Stimulated activated naive CD4-positive, alpha-beta T cell treated with Interleukin-2 at 50 U/mL for 16 hours (primary cell): ENCODE results near the gene HIC1.
"Not testable (repeated sequence)": the region's sequence is repeated elsewhere in the genome, so short reads cannot be mapped to it uniquely, and the experiment has no call there.

Source experiments
- DNase-seq: peaks from one replicate; lab custom pipeline; 2025; lab: John Stamatoyannopoulos, UW

Gene HIC1, protein sequence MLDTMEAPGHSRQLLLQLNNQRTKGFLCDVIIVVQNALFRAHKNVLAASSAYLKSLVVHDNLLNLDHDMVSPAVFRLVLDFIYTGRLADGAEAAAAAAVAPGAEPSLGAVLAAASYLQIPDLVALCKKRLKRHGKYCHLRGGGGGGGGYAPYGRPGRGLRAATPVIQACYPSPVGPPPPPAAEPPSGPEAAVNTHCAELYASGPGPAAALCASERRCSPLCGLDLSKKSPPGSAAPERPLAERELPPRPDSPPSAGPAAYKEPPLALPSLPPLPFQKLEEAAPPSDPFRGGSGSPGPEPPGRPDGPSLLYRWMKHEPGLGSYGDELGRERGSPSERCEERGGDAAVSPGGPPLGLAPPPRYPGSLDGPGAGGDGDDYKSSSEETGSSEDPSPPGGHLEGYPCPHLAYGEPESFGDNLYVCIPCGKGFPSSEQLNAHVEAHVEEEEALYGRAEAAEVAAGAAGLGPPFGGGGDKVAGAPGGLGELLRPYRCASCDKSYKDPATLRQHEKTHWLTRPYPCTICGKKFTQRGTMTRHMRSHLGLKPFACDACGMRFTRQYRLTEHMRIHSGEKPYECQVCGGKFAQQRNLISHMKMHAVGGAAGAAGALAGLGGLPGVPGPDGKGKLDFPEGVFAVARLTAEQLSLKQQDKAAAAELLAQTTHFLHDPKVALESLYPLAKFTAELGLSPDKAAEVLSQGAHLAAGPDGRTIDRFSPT

GRCh38 chr17:2054512-2055291 is at the start of gene HIC1:
TSS of gene HIC1 (plus strand) at chr17:2055103. CDS start at chr17:2056691, 1,588 bp downstream.
- DNase-seq = peak; percentile 67

GRCh38 chr17:2008332-2009126 is 46.4 kb upstream of the HIC1 start:
- no peak for DNase-seq

GRCh38 chr17:2009737-2010136 is 45.2 kb upstream of the HIC1 start:
- no peak for DNase-seq

GRCh38 chr17:2011411-2012371 is 43.2 kb upstream of the HIC1 start:
- no peak for DNase-seq

DNA sequence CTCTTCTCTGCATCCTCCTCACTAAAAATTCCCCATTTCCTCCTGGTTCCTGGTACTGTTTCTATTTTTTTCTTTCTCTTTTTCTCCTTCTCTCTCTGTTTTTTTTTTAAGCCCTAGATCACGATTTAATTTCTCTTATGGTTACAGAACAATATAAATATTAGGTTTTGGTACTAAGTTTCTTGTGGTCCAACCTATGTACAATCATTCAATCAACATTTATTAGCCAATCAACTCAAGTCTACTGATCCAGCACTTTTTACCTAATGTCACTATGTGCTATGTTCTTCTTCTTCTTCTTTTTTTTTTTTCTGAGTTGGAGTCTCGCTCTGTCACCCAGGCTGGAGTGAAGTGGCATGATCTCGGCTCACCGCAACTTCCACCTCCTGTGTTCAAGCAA is 42.4 kb upstream of the HIC1 start:
- DNase-seq = no peak

DNA sequence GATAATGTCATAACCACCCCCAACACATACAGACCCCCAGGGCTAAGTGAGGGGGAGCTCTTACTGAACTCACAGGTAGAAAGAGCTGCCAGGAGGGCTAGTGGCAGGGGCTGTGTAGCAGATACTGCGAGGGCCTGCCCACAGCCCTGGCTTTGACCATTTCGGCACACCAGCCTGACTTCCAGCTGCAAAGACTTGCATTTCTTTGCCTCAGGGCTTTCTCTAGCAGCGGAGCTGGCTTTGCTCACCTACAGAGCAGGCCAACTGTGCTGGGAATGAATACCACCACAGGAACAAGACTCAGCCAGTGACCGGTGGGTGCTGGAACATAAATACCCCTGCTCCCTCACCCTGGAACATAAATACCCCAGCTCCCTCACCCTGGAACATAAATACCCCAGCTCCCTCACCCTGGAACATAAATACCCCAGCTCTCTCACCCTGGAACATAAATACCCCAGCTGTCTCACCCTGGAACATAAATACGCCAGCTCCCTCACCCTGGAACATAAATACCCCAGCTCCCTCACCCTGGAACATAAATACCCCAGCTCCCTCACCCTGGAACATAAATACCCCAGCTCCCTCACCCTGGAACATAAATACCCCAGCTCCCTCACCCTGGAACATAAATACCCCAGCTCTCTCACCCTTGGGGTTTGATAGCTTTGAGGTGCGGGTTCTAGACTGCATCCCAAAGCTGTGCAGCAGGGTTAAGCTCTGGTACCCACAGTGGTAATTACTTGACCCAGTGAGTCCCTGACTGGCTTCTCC is 41.5 kb upstream of the HIC1 start:
- DNase-seq = not testable (repeated sequence)

DNA sequence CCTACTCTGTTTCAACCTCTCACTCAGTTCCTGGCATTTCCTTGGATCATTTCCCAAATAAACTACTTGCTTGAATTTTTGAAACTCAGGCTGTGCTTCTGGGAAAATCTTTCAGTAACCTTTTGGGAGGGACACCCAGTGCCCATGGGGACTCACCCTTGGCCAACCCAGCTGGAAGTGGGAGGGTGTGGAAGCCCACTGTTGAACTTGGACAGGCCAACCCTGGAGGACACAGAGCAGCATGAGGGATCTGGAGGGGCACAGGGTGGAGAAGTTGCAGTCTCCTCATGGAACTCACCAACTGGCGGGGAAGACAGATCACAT is 40.9 kb upstream of the HIC1 start:
- DNase-seq = no peak

GRCh38 chr17:2015314-2015713 is 39.6 kb upstream of the HIC1 start:
- no peak for DNase-seq

- DNase-seq = no peak
These were observed 38.4 kb upstream of the HIC1 start for GRCh38 chr17:2016494-2016893.

GRCh38 chr17:2017274-2017941 is 37.5 kb upstream of the HIC1 start:
- DNase-seq = no peak

DNA sequence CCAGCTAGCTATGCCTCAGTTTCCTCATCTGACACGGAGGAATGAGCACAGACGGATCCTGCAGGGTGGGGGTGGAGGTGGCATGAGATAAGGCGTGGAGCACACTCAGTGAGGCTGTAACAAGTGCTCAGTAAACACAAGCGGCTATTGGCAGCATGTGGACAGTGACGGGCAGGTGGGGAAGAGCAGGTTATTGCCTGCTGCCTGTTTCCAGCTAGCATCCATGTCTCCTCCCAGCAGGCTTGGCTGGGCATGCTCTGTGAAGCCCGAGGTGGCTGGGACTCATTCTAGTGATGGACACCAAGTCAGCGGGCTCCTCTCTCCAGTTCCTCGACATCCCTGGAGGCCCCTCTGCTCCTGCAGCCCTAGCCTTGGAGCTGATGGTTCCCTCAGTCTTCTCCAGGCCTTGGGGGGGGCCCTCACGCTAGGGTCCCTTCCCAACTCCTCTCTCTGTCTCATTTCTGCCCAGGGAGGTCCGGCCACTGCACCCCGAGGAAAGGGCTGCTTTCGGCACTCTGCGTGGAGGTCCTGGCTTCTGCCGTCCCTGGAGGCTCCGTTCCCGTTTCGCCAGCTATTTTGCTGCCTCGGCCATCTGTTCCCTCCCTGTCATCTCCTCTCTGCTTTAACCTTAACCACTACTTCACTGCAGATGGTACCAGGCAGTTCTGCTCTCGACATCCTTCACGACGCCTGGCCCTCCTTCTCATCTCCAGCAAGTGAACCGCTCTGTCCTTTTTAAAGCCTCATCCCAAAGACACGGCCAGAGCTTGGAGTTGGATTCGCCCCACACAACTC is 36.0 kb upstream of the HIC1 start:
- no peak for DNase-seq

DNA sequence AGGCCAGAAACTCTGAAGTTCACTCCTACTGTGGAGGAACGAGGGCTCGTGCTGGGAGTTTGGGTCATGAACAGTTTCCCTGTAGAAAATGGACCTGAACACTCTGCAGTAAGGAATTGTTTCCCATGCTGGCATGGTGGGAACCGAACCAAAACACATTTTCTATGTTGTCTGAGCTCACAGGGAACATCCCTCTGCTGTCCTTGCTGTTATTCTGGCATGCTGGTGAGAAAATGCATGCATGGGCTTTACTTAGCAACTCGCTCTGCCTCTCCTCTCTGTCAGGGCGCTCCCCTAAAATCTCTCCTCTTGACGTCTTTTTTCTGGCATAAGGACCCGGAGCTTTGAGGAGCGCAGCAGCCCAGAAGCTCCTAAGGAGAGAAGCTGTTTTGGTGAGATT is 35.2 kb upstream of the HIC1 start:
- no peak for DNase-seq

DNA sequence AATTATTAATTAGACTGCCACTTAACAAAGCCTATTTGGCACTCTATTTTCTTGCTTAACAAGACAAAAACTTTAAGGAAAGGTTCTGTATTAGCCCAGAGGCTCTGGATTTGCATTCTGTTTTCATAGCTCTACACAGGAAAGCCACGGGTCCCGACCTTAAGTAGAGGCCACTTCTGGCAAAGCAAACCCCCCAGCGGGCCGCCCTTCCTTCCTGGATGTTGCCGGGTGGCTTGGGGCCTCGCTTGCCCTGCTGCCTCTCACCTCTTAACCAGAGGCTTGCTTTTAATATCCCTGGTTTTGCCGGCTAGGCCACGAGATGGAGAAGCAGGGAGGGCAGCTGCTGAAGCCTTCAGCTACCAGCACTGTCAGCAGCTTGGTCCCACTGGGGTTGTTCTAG is 34.2 kb upstream of the HIC1 start:
- no peak for DNase-seq

GRCh38 chr17:2022647-2023240 is 32.2 kb upstream of the HIC1 start:
- no peak for DNase-seq

DNA sequence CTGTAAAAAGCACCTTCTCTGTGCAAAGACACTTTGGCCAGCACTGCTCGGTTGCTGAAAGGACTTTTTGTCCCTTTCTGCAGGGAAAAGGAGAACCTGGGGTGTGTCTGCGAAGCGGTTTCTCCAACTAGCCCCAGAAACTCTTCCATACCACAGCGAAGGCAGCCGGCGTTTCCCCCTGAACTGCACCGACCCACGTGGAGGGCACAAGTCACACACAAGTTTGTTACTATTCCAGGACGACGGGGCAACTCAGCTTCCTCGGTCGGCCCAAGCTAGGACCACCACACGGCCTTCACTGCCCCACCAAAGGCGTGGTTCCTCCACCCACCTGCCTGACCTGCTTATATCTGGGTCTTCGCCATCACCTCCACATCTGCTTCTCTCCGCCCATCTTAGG is 31.6 kb upstream of the HIC1 start:
- no peak for DNase-seq

- DNase-seq = peak; percentile 15
These were observed 31.0 kb upstream of the HIC1 start for GRCh38 chr17:2023692-2024571.

DNA sequence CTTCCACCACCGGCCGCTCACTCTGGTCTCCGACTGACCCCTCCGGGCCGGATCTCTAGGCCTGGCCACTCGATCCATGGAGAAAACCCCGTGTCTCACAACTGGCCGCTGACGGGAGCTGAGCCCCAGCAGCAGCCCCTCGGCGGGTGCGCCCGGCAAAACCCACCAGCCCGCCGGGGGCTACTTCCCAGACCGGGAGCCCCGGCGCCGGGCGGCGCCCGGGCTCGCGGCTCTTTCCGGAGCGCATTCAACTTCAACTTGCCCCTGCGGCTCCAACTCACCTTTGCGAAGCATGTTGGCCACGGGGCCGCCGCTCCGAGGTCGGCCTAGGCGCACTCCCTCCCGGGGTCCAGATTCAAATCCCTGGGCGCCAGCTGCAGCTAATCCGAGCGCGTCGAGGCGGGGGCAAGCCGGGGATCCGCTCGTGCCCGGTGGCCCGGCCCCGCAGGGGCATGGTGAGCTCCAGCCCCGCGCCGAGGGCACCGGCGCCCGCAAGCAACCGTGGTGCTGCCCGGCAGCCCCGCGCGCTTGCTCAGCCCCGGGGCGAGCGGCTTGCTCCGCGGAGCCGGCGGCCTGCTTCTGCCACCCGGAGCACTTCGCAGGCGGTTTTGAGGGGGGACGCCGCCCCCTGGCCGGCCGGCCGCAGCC is 30.2 kb upstream of the HIC1 start:
- DNase-seq = no peak
